ENCODE data around the gene TCAP.

Gene TCAP

DNA sequence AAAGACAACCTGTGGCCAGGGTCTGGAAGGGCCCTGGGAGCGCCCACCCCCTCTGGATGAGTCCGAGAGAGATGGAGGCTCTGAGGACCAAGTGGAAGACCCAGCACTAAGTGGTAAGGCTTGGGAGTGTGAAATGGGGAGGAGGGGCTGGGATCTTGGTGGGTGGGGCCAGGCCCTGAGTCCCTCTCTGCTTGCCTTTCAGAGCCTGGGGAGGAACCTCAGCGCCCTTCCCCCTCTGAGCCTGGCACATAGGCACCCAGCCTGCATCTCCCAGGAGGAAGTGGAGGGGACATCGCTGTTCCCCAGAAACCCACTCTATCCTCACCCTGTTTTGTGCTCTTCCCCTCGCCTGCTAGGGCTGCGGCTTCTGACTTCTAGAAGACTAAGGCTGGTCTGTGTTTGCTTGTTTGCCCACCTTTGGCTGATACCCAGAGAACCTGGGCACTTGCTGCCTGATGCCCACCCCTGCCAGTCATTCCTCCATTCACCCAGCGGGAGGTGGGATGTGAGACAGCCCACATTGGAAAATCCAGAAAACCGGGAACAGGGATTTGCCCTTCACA, 29.5 kb upstream of the TCAP start:
- Mint-ChIP-seq H3K27me3 (peaks cover 34% of the 10 kb centered on the region), H3K27ac (no peak overlapping the region), H3K9me3 (no peaks in the 10 kb centered on the region), H3K4me3 (peak overlapping the region; percentile 19), H3K36me3 (peaks cover 9% of the 10 kb centered on the region), H3K4me1 (peaks cover 55% of the 10 kb centered on the region)
- CTCF ChIA-PET = interaction anchor here (1.2 to 6.8 kb wide), 5 partner anchors 11 to 70 kb away, joined by 3 to 56 read pairs (median 12); no protein-coding TSS in a partner anchor
- no peak for DNase-seq

DNA sequence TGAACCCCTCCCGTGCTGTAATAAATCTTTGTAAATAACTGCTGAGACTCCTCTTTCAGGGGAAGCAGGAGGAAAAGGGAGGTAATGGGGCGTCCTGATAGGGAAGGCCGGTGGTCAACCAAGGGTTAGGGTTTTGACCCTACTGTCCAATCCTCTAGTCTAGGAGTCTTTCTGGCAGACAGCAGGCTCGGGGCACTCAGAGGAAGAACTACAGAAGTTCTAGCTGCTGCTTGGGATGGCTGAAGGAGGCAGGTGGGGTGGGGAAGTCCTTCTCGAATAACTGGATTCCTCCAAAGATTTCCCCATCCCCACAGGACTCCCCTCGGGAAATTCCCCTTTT, 28.6 kb upstream of the TCAP start:
- Mint-ChIP-seq H3K27me3 (peaks cover 26% of the 10 kb centered on the region), H3K9me3 (no peaks in the 10 kb centered on the region), H3K27ac (peak overlapping the region; percentile 77), H3K4me3 (peak overlapping the region; percentile 83), H3K36me3 (peaks cover 9% of the 10 kb centered on the region), H3K4me1 (peaks cover 53% of the 10 kb centered on the region)
- no peak for DNase-seq
- CTCF ChIA-PET = interaction anchor here (0.7 to 1.2 kb wide), 3 partner anchors 15 to 71 kb away, joined by 3 read pairs; no protein-coding TSS in a partner anchor

DNA sequence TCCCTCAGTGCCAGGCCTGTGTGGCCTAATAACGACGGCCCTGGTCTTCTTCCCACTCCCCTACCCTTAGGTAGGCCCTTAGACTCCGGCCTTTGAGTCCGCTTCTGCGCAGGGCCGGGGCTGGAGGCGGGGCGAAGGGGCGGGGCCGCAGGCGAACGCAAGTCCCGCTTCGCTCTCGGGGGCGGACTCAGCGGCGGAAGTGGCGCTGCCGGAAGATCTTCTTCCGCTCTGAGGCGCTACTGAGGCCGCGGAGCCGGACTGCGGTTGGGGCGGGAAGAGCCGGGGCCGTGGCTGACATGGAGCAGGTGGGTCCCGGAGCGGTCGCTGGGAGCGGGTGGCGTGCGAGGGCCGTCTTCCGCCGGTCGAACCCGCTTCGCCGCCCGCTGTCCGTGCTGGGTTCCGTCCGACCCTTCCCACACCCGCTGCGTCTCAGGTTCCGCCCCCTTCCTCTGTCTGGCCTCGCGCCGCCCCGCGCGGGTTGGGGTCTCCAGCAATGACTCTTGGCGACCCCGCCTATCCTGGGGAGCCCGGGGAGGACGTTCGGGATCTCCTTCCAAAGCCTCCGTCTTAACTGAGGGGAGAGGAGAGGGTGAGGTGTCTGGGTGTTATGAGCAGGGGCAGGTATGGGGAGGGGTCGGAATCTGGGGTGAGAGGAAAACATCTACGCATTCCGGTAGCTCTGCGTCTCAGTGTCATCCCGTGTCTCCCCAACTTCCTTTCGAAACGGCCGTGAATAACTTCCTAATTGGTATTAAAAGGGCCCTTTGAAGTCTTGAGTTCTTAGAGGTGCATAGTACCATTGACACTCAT, 28.0 kb upstream of the TCAP start, which contains the start of gene STARD3:
Gene STARD3, plus strand, starts transcription at position 218 of the 810 bp plus-strand sequence. CDS start 16,388 bp downstream, outside the sequence.
- Mint-ChIP-seq H3K9me3 (no peaks in the 10 kb centered on the region), H3K4me1 (peaks cover 52% of the 10 kb centered on the region), H3K36me3 (peaks cover 9% of the 10 kb centered on the region), H3K27ac (peak within 1 kb of the TSS; percentile 77), H3K4me3 (peak within 1 kb of the TSS; percentile 83), H3K27me3 (peaks cover 20% of the 10 kb centered on the region)
- CTCF ChIA-PET = interaction anchor here (0.7 to 18.2 kb wide), 6 partner anchors 15 to 71 kb away, joined by 3 to 200 read pairs (median 3); no protein-coding TSS in a partner anchor
- DNase-seq = peak; percentile 96

DNA sequence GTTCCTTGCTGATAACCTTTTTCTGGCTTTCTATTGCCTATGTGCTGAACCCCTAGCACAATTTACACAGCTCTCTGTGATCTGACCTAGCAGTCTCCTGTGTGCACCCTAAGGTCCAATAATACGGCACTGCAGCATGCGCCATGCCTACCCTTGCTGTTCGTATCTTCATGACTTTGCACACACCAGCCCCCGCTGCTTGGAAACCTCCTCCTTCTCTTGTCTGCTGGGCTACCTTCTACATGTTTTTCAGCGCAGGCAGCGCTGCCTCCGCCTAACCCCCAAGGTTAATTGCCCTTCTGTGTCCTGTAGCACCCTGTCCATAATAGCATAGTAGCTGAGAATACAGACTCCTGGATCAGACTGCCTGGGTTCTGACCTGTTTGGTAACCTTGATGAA, 26.8 kb upstream of the TCAP start:
- CTCF ChIA-PET = interaction anchor here (1.2 to 18.2 kb wide), 3 partner anchors 16 to 37 kb away, joined by 3 to 200 read pairs (median 7); no protein-coding TSS in a partner anchor
- Mint-ChIP-seq H3K36me3 (peaks cover 13% of the 10 kb centered on the region), H3K9me3 (no peaks in the 10 kb centered on the region), H3K27me3 (peaks cover 9% of the 10 kb centered on the region), H3K4me3 (peak overlapping the region; percentile 83), H3K27ac (no peak overlapping the region), H3K4me1 (peaks cover 61% of the 10 kb centered on the region)
- DNase-seq = no peak

DNA sequence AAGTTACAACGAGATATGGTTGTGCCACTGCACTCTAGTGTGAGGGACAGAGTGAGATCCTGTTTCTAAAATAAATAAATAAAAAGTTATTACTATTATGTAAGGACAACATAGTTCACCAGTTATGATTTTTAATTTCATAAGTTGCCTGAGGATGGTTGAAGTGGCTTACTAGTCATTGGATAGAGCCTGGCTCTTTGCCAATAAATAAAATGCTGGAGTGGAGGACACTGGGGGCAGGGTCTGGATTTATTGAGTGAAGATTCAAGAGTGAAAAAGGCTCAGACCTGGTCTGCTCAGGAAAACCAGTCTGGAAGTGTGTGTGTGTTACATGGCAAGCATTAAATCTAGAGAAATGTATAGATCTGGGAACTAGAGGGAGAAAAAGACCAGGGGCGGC, 26.1 kb upstream of the TCAP start:
- Mint-ChIP-seq H3K9me3 (no peaks in the 10 kb centered on the region), H3K27ac (no peak overlapping the region), H3K4me1 (peaks cover 64% of the 10 kb centered on the region), H3K36me3 (peaks cover 13% of the 10 kb centered on the region), H3K27me3 (peaks cover 4% of the 10 kb centered on the region), H3K4me3 (peak overlapping the region; percentile 22)
- CTCF ChIA-PET = interaction anchor here (1.5 to 18.2 kb wide), 3 partner anchors 8 to 17 kb away, joined by 5 to 200 read pairs (median 21); no protein-coding TSS in a partner anchor
- no peak for DNase-seq

DNA sequence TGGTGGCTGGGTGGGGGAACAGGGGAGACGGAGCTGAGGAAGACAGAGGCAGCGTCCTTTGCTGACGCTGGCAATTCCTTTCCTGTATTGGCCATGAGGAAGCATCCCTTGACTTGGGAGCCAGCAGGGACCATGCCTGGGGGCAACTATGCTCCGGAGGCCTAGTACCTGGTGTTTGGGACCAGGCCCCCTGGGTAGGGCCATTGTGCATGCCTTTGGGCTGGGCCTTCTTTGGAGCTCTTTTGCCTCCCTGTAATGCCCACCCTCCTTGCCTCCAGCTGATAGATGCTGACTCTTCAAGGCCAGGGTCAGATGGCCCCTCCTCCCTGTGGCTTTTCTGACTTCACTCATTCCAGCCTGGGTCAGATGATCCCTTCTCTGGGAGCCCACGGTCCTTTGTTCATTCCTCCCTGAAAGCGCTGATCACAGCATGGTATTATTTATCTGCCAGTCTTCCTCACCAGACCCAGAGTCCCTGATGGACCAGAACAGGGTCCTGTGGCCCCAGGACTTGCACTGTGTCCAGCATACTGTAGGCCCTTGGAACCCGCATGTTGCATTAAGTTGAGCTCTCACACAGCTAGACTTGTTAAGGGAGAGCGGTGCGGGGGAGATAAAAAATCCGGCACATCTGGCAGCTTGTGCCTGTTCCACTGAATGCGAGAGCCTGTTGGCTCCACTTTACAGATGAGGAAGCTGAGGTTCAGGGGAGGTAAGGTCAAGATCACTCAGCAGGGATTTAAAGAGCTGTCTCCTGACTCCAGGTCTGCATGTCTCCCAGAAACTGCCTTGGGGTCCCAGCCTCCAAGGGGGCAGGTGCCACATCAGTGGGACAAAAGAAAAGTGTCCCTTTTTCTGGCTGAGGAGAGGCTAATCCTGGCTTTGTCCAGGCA, 25.3 kb upstream of the TCAP start:
- H3K36me3 Mint-ChIP-seq = peaks cover 13% of the 10 kb centered on the region
- no peaks in the 10 kb centered on the region for H3K27me3 Mint-ChIP-seq
- H3K27ac Mint-ChIP-seq = no peak overlapping the region

DNA sequence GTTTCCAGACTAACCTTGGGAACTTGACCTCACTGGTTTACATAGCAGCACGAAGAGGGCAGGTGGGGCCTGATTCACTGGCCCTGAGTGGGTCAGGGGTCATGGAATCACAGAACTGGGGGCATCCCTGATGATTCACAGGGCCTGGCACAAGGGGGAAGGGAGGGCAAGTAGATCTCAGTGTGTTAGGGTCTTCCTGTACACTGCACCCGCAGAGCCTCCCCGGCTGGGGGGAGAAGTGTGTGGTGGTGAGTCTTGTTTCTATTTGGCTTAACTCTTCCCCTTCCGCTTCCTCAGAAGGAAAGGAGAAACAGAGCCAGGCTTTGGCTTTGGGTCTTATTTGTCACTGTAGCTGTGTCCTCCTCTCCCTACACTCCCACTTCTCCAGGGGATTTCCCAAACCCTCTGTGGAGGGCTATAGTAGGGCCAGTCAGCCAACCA, 24.5 kb upstream of the TCAP start:
- no peak for DNase-seq
- Mint-ChIP-seq H3K9me3 (no peaks in the 10 kb centered on the region), H3K4me1 (peaks cover 62% of the 10 kb centered on the region), H3K27me3 (no peaks in the 10 kb centered on the region), H3K27ac (no peak overlapping the region), H3K36me3 (peaks cover 14% of the 10 kb centered on the region), H3K4me3 (no peak overlapping the region)
- CTCF ChIA-PET = interaction anchor here (1.5 to 18.2 kb wide), 3 partner anchors 10 to 18 kb away, joined by 5 to 200 read pairs (median 21); no protein-coding TSS in a partner anchor

More for the DNA sequence above, 25.3 kb upstream of the TCAP start:
- peaks cover 64% of the 10 kb centered on the region for H3K4me1 Mint-ChIP-seq
- CTCF ChIA-PET = interaction anchor here (1.5 to 18.2 kb wide), 3 partner anchors 9 to 18 kb away, joined by 5 to 200 read pairs (median 21); no protein-coding TSS in a partner anchor
- DNase-seq = no peak
- no peak overlapping the region for H3K4me3 Mint-ChIP-seq
- H3K9me3 Mint-ChIP-seq = no peaks in the 10 kb centered on the region

DNA sequence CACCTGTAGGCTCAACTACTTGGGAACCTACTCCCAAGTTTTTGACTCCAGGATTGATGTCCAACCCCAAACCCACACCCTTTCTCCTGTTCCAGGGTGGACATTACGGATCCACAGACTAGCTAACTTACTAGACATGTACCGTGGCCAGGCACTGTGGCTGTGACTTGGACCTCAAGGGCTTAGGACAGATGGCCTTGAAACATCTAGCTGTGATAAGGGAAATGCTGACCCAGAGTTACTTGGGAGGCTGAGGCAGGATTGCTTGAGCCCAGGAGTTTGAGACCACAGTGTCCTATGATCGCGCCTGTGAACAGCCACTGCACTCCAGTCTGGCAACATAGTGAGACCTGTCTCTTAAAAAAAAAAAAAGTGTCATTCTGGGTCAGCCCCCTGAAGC, 24.1 kb upstream of the TCAP start:
- Mint-ChIP-seq H3K9me3 (no peaks in the 10 kb centered on the region), H3K36me3 (peaks cover 14% of the 10 kb centered on the region), H3K27me3 (no peaks in the 10 kb centered on the region), H3K4me3 (no peak overlapping the region), H3K4me1 (peaks cover 59% of the 10 kb centered on the region), H3K27ac (no peak overlapping the region)
- DNase-seq = no peak
- CTCF ChIA-PET = interaction anchor here (1.0 to 18.2 kb wide), 4 partner anchors 8 to 39 kb away, joined by 3 to 200 read pairs (median 12); no protein-coding TSS in a partner anchor

DNA sequence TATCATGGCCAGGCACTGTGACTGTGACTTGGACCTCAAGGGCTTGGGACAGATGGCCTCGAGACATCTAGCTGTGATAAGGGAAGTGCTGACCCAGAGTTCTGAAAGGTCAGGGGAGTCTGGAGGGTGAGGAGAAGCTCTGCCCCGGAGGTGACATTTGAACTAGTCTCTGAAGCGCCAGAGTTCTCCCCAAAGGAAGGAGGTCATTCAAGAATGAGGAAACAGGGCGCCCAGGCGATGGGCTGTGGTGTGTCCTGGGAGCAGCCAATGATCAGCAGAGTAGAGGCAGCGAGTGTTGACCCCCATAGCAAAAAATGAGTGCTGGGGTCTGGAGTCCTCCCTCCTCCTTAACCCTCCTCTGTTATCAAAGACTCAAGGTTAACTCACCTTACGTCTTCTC, 23.3 kb upstream of the TCAP start:
- Mint-ChIP-seq H3K27me3 (no peaks in the 10 kb centered on the region), H3K36me3 (peaks cover 14% of the 10 kb centered on the region), H3K9me3 (no peaks in the 10 kb centered on the region), H3K4me1 (peaks cover 54% of the 10 kb centered on the region), H3K27ac (no peak overlapping the region), H3K4me3 (no peak overlapping the region)
- CTCF ChIA-PET = interaction anchor here (0.9 to 18.2 kb wide), 4 partner anchors 9 to 38 kb away, joined by 3 to 200 read pairs (median 4); no protein-coding TSS in a partner anchor
- no peak for DNase-seq

DNA sequence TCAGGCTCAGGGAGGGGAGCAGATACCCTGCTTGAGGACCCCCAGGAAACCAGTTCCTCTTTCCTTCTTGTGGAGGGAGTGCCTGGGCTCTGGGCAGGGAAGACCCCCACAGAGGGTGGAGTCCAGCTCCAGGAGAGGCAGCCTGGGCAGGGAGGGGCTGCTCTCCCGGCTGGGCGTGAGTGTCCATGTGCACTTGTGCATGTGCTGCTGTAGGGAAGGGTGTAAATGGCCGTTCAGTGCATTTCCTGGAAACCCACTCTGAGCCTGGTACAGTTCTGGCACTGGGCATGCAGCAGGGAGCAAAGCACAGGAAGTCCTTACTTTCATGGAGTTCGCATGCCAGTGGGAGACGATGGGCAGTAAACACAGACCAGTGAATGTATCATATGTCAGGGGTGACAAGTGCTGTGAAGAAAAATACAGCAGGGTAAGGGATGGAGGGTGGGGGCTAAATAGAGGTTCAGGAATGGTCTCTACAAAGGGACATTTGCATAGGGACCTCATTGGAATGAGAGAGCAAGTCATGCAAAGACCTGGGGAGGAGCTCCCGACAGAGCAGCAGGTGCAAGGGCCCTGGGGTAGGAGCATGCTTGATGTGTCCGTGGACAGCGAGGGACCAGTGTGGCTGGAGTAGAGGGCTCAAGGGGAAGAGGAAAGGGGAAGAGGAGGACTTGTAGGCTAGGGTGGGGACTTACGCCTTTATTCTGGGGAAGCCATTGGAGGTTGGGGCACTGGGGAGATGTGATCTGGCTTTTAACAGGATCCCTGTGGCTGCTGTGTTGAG, 22.7 kb upstream of the TCAP start:
- no peaks in the 10 kb centered on the region for H3K27me3 Mint-ChIP-seq
- no peak overlapping the region for H3K27ac Mint-ChIP-seq
- CTCF ChIA-PET = interaction anchor here (0.9 to 18.2 kb wide), 6 partner anchors 8 to 20 kb away, joined by 4 to 200 read pairs (median 6); no protein-coding TSS in a partner anchor
- no peak for DNase-seq
- H3K36me3 Mint-ChIP-seq = peaks cover 14% of the 10 kb centered on the region
- peaks cover 54% of the 10 kb centered on the region for H3K4me1 Mint-ChIP-seq
- no peaks in the 10 kb centered on the region for H3K9me3 Mint-ChIP-seq
- H3K4me3 Mint-ChIP-seq = no peak overlapping the region

DNA sequence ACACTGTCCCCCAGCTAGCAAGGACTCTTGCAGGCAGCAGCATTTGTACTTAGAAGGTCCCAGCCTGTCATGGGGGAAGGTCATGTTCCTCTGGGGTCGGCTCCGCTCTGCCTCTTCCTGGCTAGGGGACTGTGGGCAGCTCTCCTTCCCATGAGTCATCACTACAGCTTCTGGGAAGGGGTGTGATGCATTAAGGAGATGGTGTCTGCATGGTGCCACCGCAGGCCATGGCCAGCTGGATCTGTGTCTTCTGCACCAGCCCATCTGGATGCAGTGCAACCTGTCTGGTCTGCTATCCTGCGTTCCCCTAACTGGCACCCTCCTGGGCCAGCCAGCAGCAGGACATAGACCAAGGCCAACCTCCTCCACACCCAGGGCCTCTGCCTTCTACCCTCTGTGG, 21.9 kb upstream of the TCAP start:
- Mint-ChIP-seq H3K27ac (no peak overlapping the region), H3K4me1 (peaks cover 46% of the 10 kb centered on the region), H3K36me3 (peaks cover 13% of the 10 kb centered on the region), H3K4me3 (no peak overlapping the region), H3K9me3 (no peaks in the 10 kb centered on the region), H3K27me3 (no peaks in the 10 kb centered on the region)
- no peak for DNase-seq
- CTCF ChIA-PET = interaction anchor here (0.6 to 18.2 kb wide), 6 partner anchors 8 to 497 kb away, joined by 3 to 200 read pairs (median 5); partner anchors contain the start of gene CASC3

DNA sequence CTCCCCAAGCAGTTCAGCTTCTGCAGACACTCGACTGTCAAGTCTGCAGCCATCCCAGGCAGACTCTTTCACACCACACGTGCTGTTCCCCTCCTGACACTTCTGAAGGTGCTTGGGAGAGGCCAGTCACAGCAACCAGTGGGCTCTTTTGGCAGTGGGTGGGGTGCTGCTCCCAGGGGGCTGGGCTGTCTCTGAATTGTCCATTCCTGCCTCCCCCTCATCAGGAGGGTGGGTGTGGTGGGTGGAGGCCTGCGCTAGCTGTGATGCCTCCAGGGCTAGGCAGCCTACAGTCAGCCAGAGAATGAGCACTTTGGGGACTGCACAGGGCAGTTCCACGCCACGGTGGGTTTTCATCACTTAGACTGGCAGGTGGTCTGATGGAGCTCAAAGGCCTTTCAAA, 17.9 kb upstream of the TCAP start:
- CTCF ChIA-PET = interaction anchor here (1.5 to 18.2 kb wide), 2 partner anchors 24 to 25 kb away, joined by 3 to 200 read pairs; no protein-coding TSS in a partner anchor
- Mint-ChIP-seq H3K36me3 (peaks cover 15% of the 10 kb centered on the region), H3K27me3 (no peaks in the 10 kb centered on the region), H3K9me3 (no peaks in the 10 kb centered on the region), H3K4me1 (peaks cover 27% of the 10 kb centered on the region), H3K4me3 (no peak overlapping the region), H3K27ac (no peak overlapping the region)
- DNase-seq = no peak
